Aorta (tissue), 5 donors: ENCODE data around the gene IFITM5. TPM values are rescaled to one million over a fixed set of nuclear protein-coding genes. Genes with fewer than 3 reads are reported as not detected.
A peak's percentile ranks its signal among the peaks of the same experiment; 100 is the strongest.
"Not testable (repeated sequence)": the region's sequence is repeated elsewhere in the genome, so short reads cannot be mapped to it uniquely, and the experiment has no call there.

Experiments
- ATAC-seq: fragments of 200-7000 bp; cut with Tn5 transposase; one replicate; pipeline ENCODE4 v1.9.1; 2022; ENCODE audit warnings: moderate library complexity; ENCODE audit not compliant: low FRiP score
- DNase-seq, 2 donors: peaks; one replicate each; pipeline ENCODE4 v3.0.0-alpha.2; 2020
- H3K27ac ChIP-seq, 2 donors: one replicate each; pipeline ENCODE4 v1.5.1; 2013; ENCODE audit warnings: low read length in 2 of 2, mild to moderate bottlenecking in 2 of 2, moderate library complexity in 2 of 2, control low read depth in 1 of 2, inconsistent platforms in 1 of 2, low read depth in 1 of 2
- H3K27me3 ChIP-seq, 2 donors: one replicate each; pipeline ENCODE4 v1.6.1; 2013; ENCODE audit warnings: control low read depth in 1 of 2, low read length in 1 of 2, mild to moderate bottlenecking in 1 of 2, moderate library complexity in 1 of 2; ENCODE audit not compliant: insufficient read depth in 2 of 2, control insufficient read depth in 1 of 2
- H3K36me3 ChIP-seq, 2 donors: one replicate each; pipeline ENCODE4 v1.6.1; 2013; ENCODE audit warnings: control low read depth in 1 of 2, low read length in 1 of 2, mild to moderate bottlenecking in 1 of 2; ENCODE audit not compliant: insufficient read depth in 2 of 2, control insufficient read depth in 1 of 2
- H3K4me1 ChIP-seq, 2 donors: one replicate each; pipeline ENCODE4 v1.6.1; 2013; ENCODE audit warnings: low read length in 2 of 2, control low read depth in 1 of 2, mild to moderate bottlenecking in 1 of 2, moderate library complexity in 1 of 2; ENCODE audit not compliant: insufficient read depth in 2 of 2, control insufficient read depth in 1 of 2
- H3K4me3 ChIP-seq, 2 donors: one replicate each; pipeline ENCODE4 v1.5.1; 2013; ENCODE audit warnings: low read length in 2 of 2, control low read depth in 1 of 2, mild to moderate bottlenecking in 1 of 2
- H3K9me3 ChIP-seq: one replicate; pipeline ENCODE4 v1.6.1; 2013; ENCODE audit warnings: mild to moderate bottlenecking, low read length; ENCODE audit not compliant: control insufficient read depth
- WGBS, 2 donors: extraction: QIAGEN DNeasy Blood & Tissue Kit; methylation state at CpG; one replicate each; pipeline ENCODE4 v1.1.7; 2013; 5-methylcytosine and 5-hydroxymethylcytosine counted together
- intact Hi-C, 2 donors: fragments of 100-400 bp; cut with DNase I; formaldehyde crosslinking; loops; one replicate each; pipeline versions ENCODE4 v1.14.2 to v1.15.0; 2022
- polyA plus RNA-seq, 2 donors: library from polyadenylated mRNA; stranded (reverse); fragments of 200-250 nt; gene quantifications; one replicate each; pipeline ENCODE4 v1.2.3, GENCODE V29; 2013
- total RNA-seq, 2 donors: library from RNA; stranded (reverse); fragmentation: NEBNext Ultra II Directional; extraction: Animal tissue kit (Norgen Biotek cat#: 25700); gene quantifications; one replicate each; pipeline ENCODE4 v1.2.1, GENCODE V29; 2021
- donor health status: healthy with polysubstance abuse.
- donor health status: Bipolar disorder and iron deficiency.
- donor health status: DM: no; HTN: no; CAD: no.
- donor health status: DM: no; HTN: no; CAD: no.
- donor health status: DM: yes; HTN: yes; CAD: no.

Gene IFITM5
- total and polyA plus RNA-seq, 4 donors, result not detected

DNA sequence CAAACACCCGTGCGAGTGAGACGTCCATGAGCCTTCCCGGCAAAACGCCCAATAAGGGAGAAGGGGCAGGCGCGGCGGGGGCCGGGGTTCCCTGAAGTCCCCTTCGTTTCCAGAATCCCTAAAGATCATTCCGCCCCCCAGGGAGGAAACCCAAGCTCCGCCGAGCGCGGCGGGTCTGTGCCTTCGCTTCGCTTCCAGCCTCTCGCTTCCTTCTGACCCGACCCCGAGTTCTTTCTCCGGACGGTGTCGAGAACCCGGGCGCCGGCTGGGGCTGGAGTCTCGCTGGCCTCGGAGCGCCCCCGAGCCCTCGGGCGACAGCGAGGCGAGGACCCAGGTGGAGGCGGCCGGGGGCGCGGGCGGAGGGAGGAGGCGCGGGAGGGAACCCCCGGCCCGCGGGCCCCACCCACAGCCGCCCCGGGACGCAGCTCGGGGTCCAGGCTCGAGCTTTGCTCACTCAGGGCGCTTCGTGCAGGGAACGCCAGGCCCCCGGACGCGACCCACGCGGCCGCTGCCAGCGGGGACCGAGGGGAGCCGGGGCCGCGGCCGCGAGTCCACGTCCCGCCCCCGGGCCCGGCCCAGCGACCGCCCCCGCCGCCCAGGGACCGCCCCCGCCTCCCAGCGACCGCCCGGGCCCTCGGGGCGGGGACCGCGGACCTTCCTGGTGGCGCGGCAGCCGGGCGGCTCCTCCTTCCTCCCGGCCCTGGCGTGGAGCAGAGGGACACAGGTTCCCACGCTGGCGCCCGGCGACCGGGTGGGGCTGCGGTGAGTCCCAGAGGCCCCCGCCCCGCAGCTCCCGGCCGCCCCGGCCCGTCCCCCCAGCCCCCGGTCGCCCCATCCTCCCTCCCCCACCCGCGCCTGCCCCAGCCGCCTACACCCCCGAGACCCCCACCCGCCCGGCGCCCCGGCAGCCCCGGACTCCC lies 10.6 kb downstream of the IFITM5 start, which contains the start of gene PGGHG:
PGGHG (plus strand) TSS at position 649 of the 920 bp plus-strand sequence. CDS start 691 bp downstream, outside the sequence.
- 0 to 1% methylated on average over 48 to 112 of the region's 112 CpGs for WGBS, 2 donors
- peak within 1 kb of the TSS; percentile 51 to 69 for H3K4me3 ChIP-seq
- no peaks in the 10 kb centered on the region for H3K27me3 ChIP-seq
- H3K36me3 ChIP-seq, result no peaks in the 10 kb centered on the region
- no peaks in the 10 kb centered on the region for H3K4me1 ChIP-seq
- DNase-seq (peak; percentile 87 to 93), ATAC-seq (peak; percentile 77)
- no peak within 1 kb of the TSS for H3K27ac ChIP-seq
- no peaks in the 10 kb centered on the region for H3K9me3 ChIP-seq
- intact Hi-C loops, result loop anchor here in 1 of 2 donors (5.0 kb wide), 1 partner anchor 36 kb away; no protein-coding TSS in a partner anchor

DNA sequence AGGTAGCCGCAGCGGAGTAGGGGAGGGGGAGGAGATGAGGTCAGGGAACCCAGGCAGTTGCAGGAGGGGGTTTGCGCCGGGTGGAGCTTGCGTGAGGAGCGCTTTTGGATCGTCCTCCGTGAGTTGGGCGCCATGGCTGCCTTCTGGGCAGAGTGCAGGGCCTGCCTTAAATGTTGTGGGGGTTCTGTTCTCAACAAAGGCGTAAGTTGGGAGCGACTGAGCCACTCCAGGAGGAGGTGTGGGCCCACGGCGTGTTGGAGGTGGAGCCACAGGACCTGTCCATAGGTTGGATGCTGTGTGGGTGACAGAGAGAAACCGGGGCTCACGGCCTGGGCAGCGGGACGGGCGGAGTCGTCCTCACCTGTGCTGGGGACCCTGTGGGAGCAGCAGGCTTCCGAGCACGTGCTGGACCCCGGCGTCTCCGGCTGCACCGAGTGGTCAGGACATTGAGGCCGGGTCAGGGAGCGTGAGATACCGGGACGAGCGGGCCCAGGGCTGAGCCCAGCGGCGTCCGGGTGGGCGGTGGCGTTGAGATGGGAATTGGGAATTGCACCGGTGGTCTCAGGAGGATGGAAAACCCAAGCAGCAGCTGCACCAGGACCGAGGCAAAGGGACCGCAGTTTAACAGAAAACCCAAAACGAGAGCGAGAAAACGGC lies 11.4 kb downstream of the IFITM5 start:
- Histone ChIP-seq H3K4me3 (peak overlapping the region; percentile 51 to 69), H3K36me3 (no peaks in the 10 kb centered on the region), H3K27ac (no peak overlapping the region), H3K4me1 (no peaks in the 10 kb centered on the region), H3K9me3 (no peaks in the 10 kb centered on the region), H3K27me3 (no peaks in the 10 kb centered on the region)
- DNase-seq, result peak; percentile 55 to 74
- intact Hi-C loops, result loop anchor here in 1 of 2 donors (5.0 kb wide), 1 partner anchor 36 kb away; no protein-coding TSS in a partner anchor
- no peak for ATAC-seq
- WGBS, 2 donors, result 22 to 23% methylated on average over 41 of the region's 41 CpGs

DNA sequence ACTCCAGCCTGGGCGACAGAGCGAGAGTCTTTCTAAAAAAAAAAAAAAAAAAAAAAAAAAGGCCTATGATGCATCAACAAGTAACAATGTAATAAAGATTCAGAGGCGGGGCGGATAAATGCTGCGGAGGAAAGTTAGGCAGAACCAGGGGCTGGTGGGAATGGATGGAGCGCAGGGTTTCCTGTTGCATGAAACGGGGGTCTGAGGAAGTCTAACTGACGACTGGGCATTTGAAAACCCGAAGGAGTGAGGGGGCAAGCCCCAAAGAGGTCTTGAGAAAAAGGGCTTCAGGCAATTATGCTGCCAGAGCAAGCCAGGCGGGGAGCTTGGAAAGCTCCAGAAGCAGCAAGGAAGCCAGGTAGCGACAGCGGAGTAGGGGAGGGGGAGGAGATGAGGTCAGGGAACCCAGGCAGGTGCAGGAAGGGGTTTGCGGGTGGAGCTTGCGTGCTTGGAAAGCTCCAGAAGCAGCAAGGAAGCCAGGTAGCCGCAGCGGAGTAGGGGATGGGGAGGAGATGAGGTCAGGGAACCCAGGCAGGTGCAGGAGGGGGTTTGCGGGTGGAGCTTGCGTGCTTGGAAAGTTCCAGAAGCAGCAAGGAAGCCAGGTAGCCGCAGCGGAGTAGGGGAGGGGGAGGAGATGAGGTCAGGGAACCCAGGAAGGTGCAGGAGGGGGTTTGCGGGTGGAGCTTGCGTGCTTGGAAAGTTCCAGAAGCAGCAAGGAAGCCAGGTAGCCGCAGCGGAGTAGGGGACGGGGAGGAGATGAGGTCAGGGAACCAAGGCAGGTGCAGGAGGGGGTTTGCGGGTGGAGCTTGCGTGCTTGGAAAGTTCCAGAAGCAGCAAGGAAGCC lies 12.1 kb downstream of the IFITM5 start:
- not testable (repeated sequence) for ATAC-seq, H3K4me1 ChIP-seq, H3K27ac ChIP-seq, H3K4me3 ChIP-seq, H3K27me3 ChIP-seq, H3K9me3 ChIP-seq, H3K36me3 ChIP-seq
- DNase-seq, result peak; percentile 48 to 58
- 85 to 90% methylated on average over 21 to 27 of the region's 27 CpGs for WGBS, 2 donors
- intact Hi-C loops, result loop anchor here in 1 of 2 donors (5.0 kb wide), 1 partner anchor 35 kb away; no protein-coding TSS in a partner anchor

DNA sequence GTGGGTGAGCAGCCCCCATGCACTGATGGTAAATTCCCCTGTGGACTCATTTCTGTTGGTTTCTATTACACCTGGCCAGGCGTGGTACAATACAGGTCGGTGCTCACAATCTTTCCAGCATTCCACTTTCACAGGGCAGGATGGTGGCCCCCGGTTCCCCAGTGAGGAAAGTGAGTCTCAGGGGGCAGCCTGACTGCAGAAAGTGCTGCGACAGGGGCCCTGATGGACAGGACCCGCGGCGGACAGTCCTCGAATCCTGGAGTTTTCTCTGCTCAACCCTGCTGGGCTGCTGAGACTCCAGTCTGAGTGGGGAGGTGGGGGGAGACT lies 13.5 kb downstream of the IFITM5 start:
- Histone ChIP-seq H3K4me3 (no peak overlapping the region), H3K36me3 (no peaks in the 10 kb centered on the region), H3K27ac (no peak overlapping the region), H3K4me1 (no peaks in the 10 kb centered on the region), H3K27me3 (no peaks in the 10 kb centered on the region), H3K9me3 (no peaks in the 10 kb centered on the region)
- intact Hi-C loops, result loop anchor here in 1 of 2 donors (5.0 kb wide), 1 partner anchor 34 kb away; no protein-coding TSS in a partner anchor
- 84 to 86% methylated on average over 8 of the region's 8 CpGs for WGBS, 2 donors
- DNase-seq (peak in 1 of 2 donors; percentile 41), ATAC-seq (no peak)

DNA sequence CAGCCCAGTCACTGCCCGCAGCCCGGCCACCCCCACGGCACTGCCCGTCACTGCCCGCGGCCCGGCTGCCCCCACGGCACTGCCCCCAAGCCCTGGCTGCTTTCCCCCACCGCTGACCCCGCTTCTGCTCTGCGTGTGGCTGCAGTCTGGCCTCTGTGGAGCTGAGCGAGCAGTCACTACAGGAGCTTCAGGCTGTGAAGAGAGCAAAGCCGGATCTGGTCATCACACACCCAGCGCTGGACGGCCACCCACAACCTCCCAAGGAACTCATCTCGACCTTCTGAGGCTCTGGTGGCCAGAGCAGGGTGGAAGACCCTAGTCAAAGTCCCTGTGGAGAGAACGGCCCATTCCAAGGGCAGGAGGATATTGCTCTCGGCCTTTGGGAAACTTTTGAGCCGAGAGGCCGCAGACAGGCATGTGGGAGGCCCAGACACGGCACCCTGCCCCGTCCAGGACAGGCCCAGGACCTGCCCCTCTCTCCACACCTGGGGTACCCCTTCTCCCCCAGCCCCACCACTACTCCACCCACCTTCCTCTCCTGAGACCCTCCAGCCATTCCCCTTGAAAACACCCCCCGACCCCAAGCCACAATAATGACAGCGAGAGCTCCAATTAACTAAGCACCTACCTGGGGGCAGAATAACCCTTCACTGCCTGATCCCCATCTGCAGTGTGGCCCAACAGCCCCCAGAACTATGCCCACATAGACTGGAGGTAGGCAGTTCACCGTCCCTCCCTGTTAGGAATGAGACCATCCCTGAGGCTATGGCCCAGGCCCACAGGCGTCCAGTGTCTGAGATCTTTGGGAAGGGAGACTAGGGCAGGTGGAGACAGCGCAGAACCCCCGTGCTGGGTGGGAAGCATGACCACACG lies 14.1 kb downstream of the IFITM5 start:
- 83 to 86% methylated on average over 29 of the region's 29 CpGs for WGBS, 2 donors

DNA sequence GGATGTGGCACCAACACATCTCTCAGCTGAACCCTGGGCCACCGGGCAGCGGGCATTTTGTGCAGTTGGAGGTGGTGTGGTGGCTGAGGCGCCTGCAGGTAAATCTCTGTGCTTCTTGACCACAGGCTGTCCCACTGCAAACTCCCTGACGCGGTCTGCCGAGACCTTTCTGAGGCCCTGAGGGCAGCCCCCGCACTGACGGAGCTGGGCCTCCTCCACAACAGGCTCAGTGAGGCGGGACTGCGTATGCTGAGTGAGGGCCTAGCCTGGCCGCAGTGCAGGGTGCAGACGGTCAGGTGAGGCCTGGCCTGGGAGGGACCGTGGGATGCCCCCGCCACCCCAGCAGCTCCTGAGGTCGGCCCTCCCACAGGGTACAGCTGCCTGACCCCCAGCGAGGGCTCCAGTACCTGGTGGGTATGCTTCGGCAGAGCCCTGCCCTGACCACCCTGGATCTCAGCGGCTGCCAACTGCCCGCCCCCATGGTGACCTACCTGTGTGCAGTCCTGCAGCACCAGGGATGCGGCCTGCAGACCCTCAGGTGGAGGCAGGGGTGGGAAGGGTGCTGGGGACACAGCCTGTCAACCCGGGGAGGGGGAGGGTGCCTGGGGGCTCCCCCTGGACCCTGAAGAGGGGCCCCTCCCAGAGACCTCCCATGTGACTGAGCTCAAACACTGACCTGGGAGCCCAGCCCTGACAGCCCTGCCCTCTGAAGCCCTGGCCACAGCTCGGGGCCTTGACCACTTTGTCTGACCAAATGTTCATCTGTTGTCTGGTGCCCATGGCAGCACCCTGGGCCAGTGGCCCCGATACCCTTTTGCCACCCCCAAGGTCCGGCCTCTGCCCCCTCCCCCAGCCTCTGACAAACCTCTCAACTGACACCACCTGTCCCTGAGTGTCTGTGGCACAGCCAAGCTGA lies 15.0 kb downstream of the IFITM5 start:
- no peak for ATAC-seq
- intact Hi-C loops, result loop anchor here in 1 of 2 donors (5.0 kb wide), 1 partner anchor 32 kb away; no protein-coding TSS in a partner anchor
- H3K27me3 ChIP-seq, result peaks cover 0 to 1% of the 10 kb centered on the region in 2 donors
- no peaks in the 10 kb centered on the region for H3K9me3 ChIP-seq
- H3K27ac ChIP-seq, result no peak overlapping the region
- 86 to 91% methylated on average over 23 to 24 of the region's 24 CpGs for WGBS, 2 donors
- DNase-seq, result peak; percentile 47 to 54
- no peaks in the 10 kb centered on the region for H3K36me3 ChIP-seq
- H3K4me3 ChIP-seq, result no peak overlapping the region
- H3K4me1 ChIP-seq, result no peaks in the 10 kb centered on the region

More for the DNA sequence above, 14.1 kb downstream of the IFITM5 start:
- Histone ChIP-seq H3K27me3 (no peaks in the 10 kb centered on the region), H3K4me1 (no peaks in the 10 kb centered on the region), H3K27ac (no peak overlapping the region), H3K36me3 (no peaks in the 10 kb centered on the region), H3K4me3 (no peak overlapping the region), H3K9me3 (no peaks in the 10 kb centered on the region)
- intact Hi-C loops, result loop anchor here in 1 of 2 donors (5.0 kb wide), 1 partner anchor 33 kb away; no protein-coding TSS in a partner anchor
- no peak for ATAC-seq
- DNase-seq, result peak in 1 of 2 donors; percentile 59
